Osteoblast (primary cell): ENCODE data around the gene MAP2K5. TPM values are rescaled to one million over a fixed set of nuclear protein-coding genes. Genes with fewer than 3 reads are reported as not detected.

Experiments used
- DNase-seq: peaks from one replicate; pipeline ENCODE4 v3.0.0; 2011; ENCODE audit warnings: low spot score, mixed read lengths; ENCODE audit not compliant: insufficient read length; ENCODE audit errors: missing footprints
- H2AFZ ChIP-seq: 2 replicates; pipeline ENCODE4 v1.6.0; 2011; ENCODE audit warnings: mild to moderate bottlenecking, low read length
- H3K27ac ChIP-seq: 2 replicates; pipeline ENCODE4 v1.5.1; 2011; ENCODE audit warnings: mild to moderate bottlenecking, low read depth, low read length, moderate library complexity
- H3K27me3 ChIP-seq: 2 replicates; pipeline ENCODE4 v1.6.0; 2012; ENCODE audit warnings: mild to moderate bottlenecking, control low read depth, inconsistent platforms, low read length, moderate library complexity; ENCODE audit not compliant: insufficient read depth
- H3K36me3 ChIP-seq: 2 replicates; pipeline ENCODE4 v1.5.1; 2011; ENCODE audit warnings: mild to moderate bottlenecking, low read length, control low read depth, moderate library complexity; ENCODE audit not compliant: insufficient read depth
- H3K4me1 ChIP-seq: 2 replicates; pipeline ENCODE4 v1.5.1; 2011; ENCODE audit warnings: mild to moderate bottlenecking, low read length, control low read depth, moderate library complexity; ENCODE audit not compliant: insufficient read depth
- H3K4me2 ChIP-seq: 2 replicates; pipeline ENCODE4 v1.6.0; 2011; ENCODE audit warnings: mild to moderate bottlenecking, low read length; ENCODE audit not compliant: insufficient read depth
- H3K4me3 ChIP-seq: fragments of 200-600 bp; sonication (generic); 3 replicates; pipeline ENCODE4 v1.5.1; 2012; ENCODE audit warnings: mild to moderate bottlenecking, low read length, inconsistent platforms; ENCODE audit not compliant: insufficient read depth
- H3K79me2 ChIP-seq: 2 replicates; pipeline ENCODE4 v1.6.0; 2012; ENCODE audit warnings: mild to moderate bottlenecking, low read length, control low read depth, inconsistent platforms; ENCODE audit not compliant: insufficient read depth
- H3K9me3 ChIP-seq: 2 replicates; pipeline ENCODE4 v1.5.1; 2011; ENCODE audit warnings: low read depth, low read length, control low read depth
- H4K20me1 ChIP-seq: 2 replicates; pipeline ENCODE4 v1.6.0; 2012; ENCODE audit warnings: mild to moderate bottlenecking, low read length, control low read depth; ENCODE audit not compliant: insufficient read depth
- total RNA-seq: library from RNA; depleted of rRNA; stranded (reverse); fragments of >200 nt; gene quantifications from 2 replicates; pipeline ENCODE4 v1.2.3, GENCODE V29; 2012
- TF ChIP-seq, protein P1 (sequence below): IDR thresholded peaks from 2 replicates; pipeline ENCODE4 v1.5.1; 2011; ENCODE audit warnings: mild to moderate bottlenecking, low read depth, low read length, moderate library complexity; ENCODE audit errors: extremely low read depth

Gene MAP2K5
- total RNA-seq, 1 donor, result 10.1 TPM

DNA sequence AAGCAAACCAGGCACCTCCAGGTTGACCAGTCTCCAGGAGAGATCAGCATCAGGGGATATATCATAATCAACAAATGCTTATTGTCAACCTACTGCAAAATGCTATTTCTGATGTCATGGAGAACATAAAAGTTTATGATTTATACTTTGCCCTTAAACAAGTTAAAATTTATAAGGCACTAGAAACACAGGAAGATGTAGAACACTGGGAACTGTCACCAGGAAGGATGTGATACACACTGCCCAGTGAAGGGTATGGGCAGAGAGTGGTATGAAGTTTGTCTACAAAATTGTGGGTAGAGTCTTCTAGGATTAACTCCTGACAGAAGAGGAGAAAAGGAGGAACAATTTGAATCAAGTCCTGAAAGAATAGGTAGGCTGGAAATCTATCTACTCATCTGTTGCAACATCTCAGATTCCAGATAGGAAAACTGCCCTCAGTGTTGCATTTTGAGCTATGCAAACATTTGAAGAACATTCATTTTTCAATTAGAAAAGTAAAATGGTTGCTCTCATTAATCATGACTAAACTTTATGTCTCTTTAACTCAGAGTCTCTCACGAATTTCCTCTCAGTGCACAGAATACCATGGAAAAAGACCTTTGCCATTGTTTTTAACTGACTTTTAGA is 176.9 kb downstream of the MAP2K5 start:
- DNase-seq, result no peak
- no peaks in the 10 kb centered on the region for H3K27me3 ChIP-seq
- H2AFZ ChIP-seq, result no peak overlapping the region
- no peaks in the 10 kb centered on the region for H3K36me3 ChIP-seq
- TF ChIP-seq, protein P1, sequence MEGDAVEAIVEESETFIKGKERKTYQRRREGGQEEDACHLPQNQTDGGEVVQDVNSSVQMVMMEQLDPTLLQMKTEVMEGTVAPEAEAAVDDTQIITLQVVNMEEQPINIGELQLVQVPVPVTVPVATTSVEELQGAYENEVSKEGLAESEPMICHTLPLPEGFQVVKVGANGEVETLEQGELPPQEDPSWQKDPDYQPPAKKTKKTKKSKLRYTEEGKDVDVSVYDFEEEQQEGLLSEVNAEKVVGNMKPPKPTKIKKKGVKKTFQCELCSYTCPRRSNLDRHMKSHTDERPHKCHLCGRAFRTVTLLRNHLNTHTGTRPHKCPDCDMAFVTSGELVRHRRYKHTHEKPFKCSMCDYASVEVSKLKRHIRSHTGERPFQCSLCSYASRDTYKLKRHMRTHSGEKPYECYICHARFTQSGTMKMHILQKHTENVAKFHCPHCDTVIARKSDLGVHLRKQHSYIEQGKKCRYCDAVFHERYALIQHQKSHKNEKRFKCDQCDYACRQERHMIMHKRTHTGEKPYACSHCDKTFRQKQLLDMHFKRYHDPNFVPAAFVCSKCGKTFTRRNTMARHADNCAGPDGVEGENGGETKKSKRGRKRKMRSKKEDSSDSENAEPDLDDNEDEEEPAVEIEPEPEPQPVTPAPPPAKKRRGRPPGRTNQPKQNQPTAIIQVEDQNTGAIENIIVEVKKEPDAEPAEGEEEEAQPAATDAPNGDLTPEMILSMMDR, result no peak
- no peaks in the 10 kb centered on the region for H3K79me2 ChIP-seq
- no peak overlapping the region for H3K27ac ChIP-seq
- H3K4me2 ChIP-seq, result no peak overlapping the region
- no peaks in the 10 kb centered on the region for H3K9me3 ChIP-seq
- H3K4me1 ChIP-seq, result no peaks in the 10 kb centered on the region
- H4K20me1 ChIP-seq, result no peaks in the 10 kb centered on the region
- no peak overlapping the region for H3K4me3 ChIP-seq

GRCh38 chr15:67720556-67721175 is 178.2 kb downstream of the MAP2K5 start:
- H3K4me3 ChIP-seq, result no peak overlapping the region
- H3K36me3 ChIP-seq, result no peaks in the 10 kb centered on the region
- no peak overlapping the region for H3K4me2 ChIP-seq
- H3K9me3 ChIP-seq, result no peaks in the 10 kb centered on the region
- no peaks in the 10 kb centered on the region for H4K20me1 ChIP-seq
- no peaks in the 10 kb centered on the region for H3K4me1 ChIP-seq
- H2AFZ ChIP-seq, result no peak overlapping the region
- no peak overlapping the region for H3K27ac ChIP-seq
- H3K79me2 ChIP-seq, result no peaks in the 10 kb centered on the region
- DNase-seq, result no peak
- H3K27me3 ChIP-seq, result no peaks in the 10 kb centered on the region
- TF ChIP-seq, protein P1, result no peak

- Histone ChIP-seq H2AFZ (no peak overlapping the region), H3K4me2 (no peak overlapping the region), H3K4me3 (no peak overlapping the region), H3K9me3 (no peaks in the 10 kb centered on the region), H3K27me3 (no peaks in the 10 kb centered on the region), H3K4me1 (no peaks in the 10 kb centered on the region), H3K36me3 (no peaks in the 10 kb centered on the region), H4K20me1 (no peaks in the 10 kb centered on the region), H3K27ac (no peak overlapping the region), H3K79me2 (no peaks in the 10 kb centered on the region)
- DNase-seq, result no peak
- TF ChIP-seq, protein P1, result no peak
These were observed 179.7 kb downstream of the MAP2K5 start for GRCh38 chr15:67722030-67722817.
